ENCODE data around the gene IL6R.

Gene IL6R

DNA sequence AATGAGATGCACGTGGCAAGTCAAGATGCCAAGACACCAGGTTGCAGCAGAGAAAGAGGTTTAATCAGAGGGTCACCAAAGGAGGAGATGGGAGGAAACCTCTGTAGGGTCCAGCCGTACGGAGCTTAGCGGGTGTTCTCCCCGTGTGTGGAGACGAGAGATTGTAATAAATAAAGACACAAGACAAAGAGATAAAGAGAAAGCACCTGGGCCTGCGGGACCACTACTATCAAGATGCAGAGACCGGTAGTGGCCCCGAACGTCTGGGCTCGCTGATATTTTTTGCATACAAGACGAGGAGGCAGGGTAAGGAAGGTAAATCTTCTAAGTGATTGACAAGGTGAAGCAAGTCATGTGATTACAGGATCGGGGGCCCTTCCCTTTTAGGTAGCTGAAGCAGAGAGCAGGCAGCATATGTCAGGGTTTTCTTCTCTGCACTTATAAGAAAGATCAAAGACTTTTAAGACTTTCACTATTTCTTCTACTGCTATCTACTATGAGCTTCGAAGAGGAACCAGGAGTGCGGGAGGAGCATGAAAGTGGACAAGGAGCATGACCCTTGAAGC lies 55.6 kb downstream of the IL6R start:
- TF ChIP-seq, protein P1, sequence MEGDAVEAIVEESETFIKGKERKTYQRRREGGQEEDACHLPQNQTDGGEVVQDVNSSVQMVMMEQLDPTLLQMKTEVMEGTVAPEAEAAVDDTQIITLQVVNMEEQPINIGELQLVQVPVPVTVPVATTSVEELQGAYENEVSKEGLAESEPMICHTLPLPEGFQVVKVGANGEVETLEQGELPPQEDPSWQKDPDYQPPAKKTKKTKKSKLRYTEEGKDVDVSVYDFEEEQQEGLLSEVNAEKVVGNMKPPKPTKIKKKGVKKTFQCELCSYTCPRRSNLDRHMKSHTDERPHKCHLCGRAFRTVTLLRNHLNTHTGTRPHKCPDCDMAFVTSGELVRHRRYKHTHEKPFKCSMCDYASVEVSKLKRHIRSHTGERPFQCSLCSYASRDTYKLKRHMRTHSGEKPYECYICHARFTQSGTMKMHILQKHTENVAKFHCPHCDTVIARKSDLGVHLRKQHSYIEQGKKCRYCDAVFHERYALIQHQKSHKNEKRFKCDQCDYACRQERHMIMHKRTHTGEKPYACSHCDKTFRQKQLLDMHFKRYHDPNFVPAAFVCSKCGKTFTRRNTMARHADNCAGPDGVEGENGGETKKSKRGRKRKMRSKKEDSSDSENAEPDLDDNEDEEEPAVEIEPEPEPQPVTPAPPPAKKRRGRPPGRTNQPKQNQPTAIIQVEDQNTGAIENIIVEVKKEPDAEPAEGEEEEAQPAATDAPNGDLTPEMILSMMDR (IDR thresholded peaks at IDR 0.05; ENCODE audit: low read depth, low read length), result no peak
- in situ Hi-C loops (cut with HindIII; ENCODE audit: low sequenced_read_pairs), result no loop called here
- DNase-seq (ENCODE audit: low read depth, low spot score), result no peak
- H3K4me3 ChIP-seq (ENCODE audit: low read depth, low read length), result no peak overlapping the region

DNA sequence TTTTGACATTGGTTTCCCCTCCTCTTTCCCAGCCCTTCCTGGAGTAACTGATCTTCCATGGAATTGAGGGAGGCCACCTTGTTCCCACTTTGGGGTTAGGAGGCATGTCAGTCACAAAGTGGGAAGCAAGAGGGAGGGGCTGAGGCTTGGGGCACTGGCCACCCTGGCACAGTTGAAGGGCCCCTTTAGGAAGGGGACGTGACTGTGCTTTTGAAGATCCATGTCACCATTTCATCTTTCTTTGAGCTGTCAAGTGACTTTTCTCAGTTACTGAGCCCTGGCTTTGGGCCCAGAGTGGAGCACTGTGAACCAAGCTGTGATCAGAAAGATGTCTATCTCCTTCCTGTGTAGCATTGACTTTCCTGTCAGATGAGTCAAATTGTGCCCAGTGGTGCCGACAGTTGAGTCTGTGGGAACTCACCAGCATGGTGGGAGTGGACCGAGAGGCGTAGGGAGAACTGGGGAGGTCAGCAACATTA lies 58.4 kb downstream of the IL6R start:
- TF ChIP-seq, protein P1 (IDR thresholded peaks at IDR 0.05; ENCODE audit: low read depth, low read length), result no peak
- H3K4me3 ChIP-seq (ENCODE audit: low read depth, low read length), result no peak overlapping the region
- in situ Hi-C loops (cut with HindIII; ENCODE audit: low sequenced_read_pairs), result no loop called here
- peak; percentile 56 for DNase-seq (ENCODE audit: low read depth, low spot score)

DNA sequence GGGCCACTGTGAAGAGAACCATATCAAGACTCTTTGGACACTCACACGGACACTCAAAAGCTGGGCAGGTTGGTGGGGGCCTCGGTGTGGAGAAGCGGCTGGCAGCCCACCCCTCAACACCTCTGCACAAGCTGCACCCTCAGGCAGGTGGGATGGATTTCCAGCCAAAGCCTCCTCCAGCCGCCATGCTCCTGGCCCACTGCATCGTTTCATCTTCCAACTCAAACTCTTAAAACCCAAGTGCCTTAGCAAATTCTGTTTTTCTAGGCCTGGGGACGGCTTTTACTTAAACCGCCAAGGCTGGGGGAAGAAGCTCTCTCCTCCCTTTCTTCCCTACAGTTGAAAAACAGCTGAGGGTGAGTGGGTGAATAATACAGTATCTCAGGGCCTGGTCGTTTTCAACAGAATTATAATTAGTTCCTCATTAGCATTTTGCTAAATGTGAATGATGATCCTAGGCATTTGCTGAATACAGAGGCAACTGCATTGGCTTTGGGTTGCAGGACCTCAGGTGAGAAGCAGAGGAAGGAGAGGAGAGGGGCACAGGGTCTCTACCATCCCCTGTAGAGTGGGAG lies 60.6 kb downstream of the IL6R start:
- no peak overlapping the region for H3K4me3 ChIP-seq (ENCODE audit: low read depth, low read length)
- DNase-seq (ENCODE audit: low read depth, low spot score), result no peak
- in situ Hi-C loops (cut with HindIII; ENCODE audit: low sequenced_read_pairs), result no loop called here
- TF ChIP-seq, protein P1 (IDR thresholded peaks at IDR 0.05; ENCODE audit: low read depth, low read length), result no peak

DNA sequence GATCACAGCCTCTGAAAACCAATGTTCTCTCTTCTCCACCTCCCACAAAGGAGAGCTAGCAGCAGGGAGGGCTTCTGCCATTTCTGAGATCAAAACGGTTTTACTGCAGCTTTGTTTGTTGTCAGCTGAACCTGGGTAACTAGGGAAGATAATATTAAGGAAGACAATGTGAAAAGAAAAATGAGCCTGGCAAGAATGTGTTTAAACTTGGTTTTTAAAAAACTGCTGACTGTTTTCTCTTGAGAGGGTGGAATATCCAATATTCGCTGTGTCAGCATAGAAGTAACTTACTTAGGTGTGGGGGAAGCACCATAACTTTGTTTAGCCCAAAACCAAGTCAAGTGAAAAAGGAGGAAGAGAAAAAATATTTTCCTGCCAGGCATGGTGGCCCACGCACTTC lies 61.1 kb downstream of the IL6R start:
- DNase-seq (ENCODE audit: low read depth, low spot score), result no peak
- in situ Hi-C loops (cut with HindIII; ENCODE audit: low sequenced_read_pairs), result no loop called here
- H3K4me3 ChIP-seq (ENCODE audit: low read depth, low read length), result no peak overlapping the region
- TF ChIP-seq, protein P1 (IDR thresholded peaks at IDR 0.05; ENCODE audit: low read depth, low read length), result no peak

DNA sequence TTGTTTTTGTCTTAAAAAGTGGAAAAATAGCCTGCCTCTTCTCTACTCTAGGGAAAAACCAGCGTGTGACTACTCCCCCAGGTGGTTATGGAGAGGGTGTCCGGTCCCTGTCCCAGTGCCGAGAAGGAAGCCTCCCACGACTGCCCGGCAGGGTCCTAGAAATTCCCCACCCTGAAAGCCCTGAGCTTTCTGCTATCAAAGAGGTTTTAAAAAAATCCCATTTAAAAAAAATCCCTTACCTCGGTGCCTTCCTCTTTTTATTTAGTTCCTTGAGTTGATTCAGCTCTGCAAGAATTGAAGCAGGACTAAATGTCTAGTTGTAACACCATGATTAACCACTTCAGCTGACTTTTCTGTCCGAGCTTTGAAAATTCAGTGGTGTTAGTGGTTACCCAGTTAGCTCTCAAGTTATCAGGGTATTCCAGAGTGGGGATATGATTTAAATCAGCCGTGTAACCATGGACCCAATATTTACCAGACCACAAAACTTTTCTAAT lies 61.8 kb downstream of the IL6R start:
- in situ Hi-C loops (cut with HindIII; ENCODE audit: low sequenced_read_pairs), result no loop called here
- no peak for DNase-seq (ENCODE audit: low read depth, low spot score)
- TF ChIP-seq, protein P1 (IDR thresholded peaks at IDR 0.05; ENCODE audit: low read depth, low read length), result peak; percentile 19
- no peak overlapping the region for H3K4me3 ChIP-seq (ENCODE audit: low read depth, low read length)

DNA sequence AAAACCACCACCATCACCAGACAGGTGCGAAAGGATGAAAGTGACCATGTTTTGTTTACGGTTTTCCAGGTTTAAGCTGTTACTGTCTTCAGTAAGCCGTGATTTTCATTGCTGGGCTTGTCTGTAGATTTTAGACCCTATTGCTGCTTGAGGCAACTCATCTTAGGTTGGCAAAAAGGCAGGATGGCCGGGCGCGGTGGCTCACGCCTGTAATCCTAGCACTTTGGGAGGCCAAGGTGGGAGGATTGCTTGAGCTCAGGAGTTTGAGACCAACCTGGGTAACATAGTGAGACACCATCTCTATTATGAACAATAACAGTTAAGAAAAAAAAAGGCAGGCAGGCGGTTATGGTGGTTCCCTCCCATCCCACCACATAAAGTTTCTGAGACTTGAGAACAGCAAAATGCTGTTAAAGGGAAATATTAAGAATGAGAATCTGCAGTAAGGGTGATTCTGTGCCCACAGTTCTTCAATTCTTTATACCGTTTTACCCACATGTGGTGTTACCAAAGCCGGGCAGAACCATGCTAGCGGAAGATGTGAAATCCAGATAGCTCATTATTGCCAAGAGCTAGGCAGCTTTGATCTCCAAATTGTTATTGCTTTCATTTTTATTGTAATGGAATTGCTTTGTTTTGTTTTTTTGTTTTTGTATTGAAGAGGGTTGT lies 62.4 kb downstream of the IL6R start:
- DNase-seq (ENCODE audit: low read depth, low spot score), result no peak
- in situ Hi-C loops (cut with HindIII; ENCODE audit: low sequenced_read_pairs), result no loop called here
- TF ChIP-seq, protein P1 (IDR thresholded peaks at IDR 0.05; ENCODE audit: low read depth, low read length), result no peak
- H3K4me3 ChIP-seq (ENCODE audit: low read depth, low read length), result no peak overlapping the region

Data from astrocyte of the spinal cord (primary cell).